Kidney (tissue), 14 donors: ENCODE data around the gene PFKFB4. TPM values are rescaled to one million over a fixed set of nuclear protein-coding genes. Genes with fewer than 3 reads are reported as not detected.

Source experiments
- DNase-seq, 5 donors: peaks; one replicate each; pipeline ENCODE4 v3.0.0-alpha.2; 2013 to 2020
- FAIRE-seq: peaks from 2 replicates; lab custom pipeline; 2012; peaks lifted over from hg19 to GRCh38; lab: Jason Lieb, UNC
- H3K27ac ChIP-seq, 2 donors: one replicate each; pipeline ENCODE4 v1.7.0; 2013; ENCODE audit warnings: low read depth in 2 of 2, low read length in 2 of 2, inconsistent platforms in 1 of 2
- H3K27me3 ChIP-seq: one replicate; pipeline ENCODE4 v1.7.1; 2013; ENCODE audit warnings: low read length, inconsistent platforms; ENCODE audit not compliant: control insufficient read depth, insufficient read depth
- H3K36me3 ChIP-seq, 3 donors: one replicate each; pipeline versions ENCODE4 v1.7.0 to v1.7.1; 2013; ENCODE audit warnings: low read length in 3 of 3, control low read depth in 1 of 3, inconsistent platforms in 1 of 3; ENCODE audit not compliant: insufficient read depth in 3 of 3, control insufficient read depth in 2 of 3
- H3K4me1 ChIP-seq, 3 donors: one replicate each; pipeline versions ENCODE4 v1.7.0 to v1.7.1; 2013; ENCODE audit warnings: low read length in 3 of 3, inconsistent platforms in 1 of 3, low read depth in 1 of 3; ENCODE audit not compliant: control insufficient read depth in 2 of 3, insufficient read depth in 2 of 3
- H3K4me3 ChIP-seq, 3 donors: one replicate each; pipeline versions ENCODE4 v1.7.0 to v1.8.1; 2013; ENCODE audit warnings: low read length in 3 of 3, control low read depth in 1 of 3, inconsistent platforms in 1 of 3
- H3K9ac ChIP-seq, 3 donors: one replicate each; pipeline versions ENCODE4 v1.7.0 to v1.7.1; 2013; ENCODE audit warnings: low read length in 3 of 3, control low read depth in 1 of 3, inconsistent platforms in 1 of 3
- H3K9me3 ChIP-seq, 3 donors: one replicate each; pipeline versions ENCODE4 v1.7.0 to v1.7.1; 2013; ENCODE audit warnings: low read length in 3 of 3, control low read depth in 1 of 3, inconsistent platforms in 1 of 3; ENCODE audit not compliant: control insufficient read depth in 2 of 3, insufficient read depth in 1 of 3
- CTCF ChIP-seq: IDR thresholded peaks from 3 replicates; pipeline ENCODE4 v1.5.1; 2012; ENCODE audit warnings: mild to moderate bottlenecking, moderate library complexity, borderline replicate concordance; ENCODE audit not compliant: insufficient read depth; ENCODE audit errors: extremely low read depth
- intact Hi-C: fragments of 100-400 bp; cut with DNase I; formaldehyde crosslinking; loops from one replicate; pipeline ENCODE4 v1.11.1; 2022
- polyA plus RNA-seq: library from polyadenylated mRNA; stranded (reverse); fragments of 350-450 nt; fragmentation: Illumina TruSeq; extraction: RNeasy Lipid Tissue Mini Kit (QIAGEN cat#74804); gene quantifications from one replicate; pipeline ENCODE4 v1.2.3, GENCODE V29; 2014; ENCODE audit warnings: low read depth, low replicate concordance; ENCODE audit not compliant: insufficient read depth
- total RNA-seq: library from RNA; stranded (reverse); fragmentation: NEBNext Ultra II Directional; extraction: Animal tissue kit (Norgen Biotek cat#: 25700); gene quantifications from one replicate; pipeline ENCODE4 v1.2.1, GENCODE V29; 2021
- donor health status: control.
- donor health status: control.
- donor health status: control.
- donor health status: control.
- donor health status: control.
- donor health status: DM: yes; HTN: yes; CAD: no.
- donor health status: Normal renal cell carcinoma (clear cell type).

Gene PFKFB4
- total and polyA plus RNA-seq, 2 donors from 2014 or later: 2.1 to 4.6 TPM

GRCh38 chr3:48544141-48544540 lies 12.5 kb downstream of the PFKFB4 start:
- intact Hi-C loops: no loop called here
- no peaks in the 10 kb centered on the region for H3K9me3 ChIP-seq
- no peak for FAIRE-seq

GRCh38 chr3:48543271-48543866 lies 13.2 kb downstream of the PFKFB4 start:
- Histone ChIP-seq H3K27me3 (no peaks in the 10 kb centered on the region), H3K4me1 (peaks cover 0 to 3% (median under 1%) of the 10 kb centered on the region in 3 donors), H3K27ac (no peak overlapping the region), H3K36me3 (peaks cover 0 to 2% (median 0%) of the 10 kb centered on the region in 3 donors), H3K9me3 (no peaks in the 10 kb centered on the region), H3K4me3 (no peak overlapping the region), H3K9ac (no peak overlapping the region)
- DNase-seq: peak in 1 of 5 donors; percentile 73
- no peak for FAIRE-seq
- intact Hi-C loops: no loop called here
- TF ChIP-seq CTCF: no peak

More at GRCh38 chr3:48544141-48544540, 12.5 kb downstream of the PFKFB4 start:
- Histone ChIP-seq H3K36me3 (peaks cover 0 to 2% (median 0%) of the 10 kb centered on the region in 3 donors), H3K27me3 (no peaks in the 10 kb centered on the region), H3K9ac (no peak overlapping the region), H3K4me3 (no peak overlapping the region), H3K27ac (no peak overlapping the region), H3K4me1 (peaks cover 0 to 3% (median 3%) of the 10 kb centered on the region in 3 donors)
- DNase-seq: no peak
- TF ChIP-seq CTCF: no peak

- no peak overlapping the region for H3K27ac ChIP-seq
- H3K4me3 ChIP-seq: no peak overlapping the region
- TF ChIP-seq CTCF: no peak
- no peaks in the 10 kb centered on the region for H3K9me3 ChIP-seq
- H3K9ac ChIP-seq: no peak overlapping the region
- peaks cover 0 to 3% (median 0%) of the 10 kb centered on the region in 3 donors for H3K36me3 ChIP-seq
- H3K27me3 ChIP-seq: no peaks in the 10 kb centered on the region
- DNase-seq (peak in 1 of 5 donors; percentile 56), FAIRE-seq (no peak)
- H3K4me1 ChIP-seq: peaks cover 0 to 2% (median 0%) of the 10 kb centered on the region in 3 donors
- intact Hi-C loops: no loop called here
Observed at GRCh38 chr3:48538451-48538850, 18.2 kb downstream of the PFKFB4 start.
